Pancreas (tissue), 10 donors: ENCODE results near the gene LGI4. TPM values are rescaled to one million over a fixed set of nuclear protein-coding genes. Genes with fewer than 3 reads are reported as not detected.

Experiments
- ATAC-seq, 4 donors: fragments of 200-7000 bp; cut with Tn5 transposase; one replicate each; pipeline versions ENCODE4 v1.8.0 to v1.9.1; 2020; ENCODE audit warnings: mild to moderate bottlenecking in 4 of 4, moderate library complexity in 4 of 4
- DNase-seq, 6 donors: peaks; one replicate each; pipeline ENCODE4 v3.0.0-alpha.2; 2020
- FAIRE-seq: peaks from 2 replicates; lab custom pipeline; 2012; peaks lifted over from hg19 to GRCh38; lab: Jason Lieb, UNC
- H3K27ac ChIP-seq, 4 donors: fragments of 200-600 bp; sonication (generic); 1 replicate in 3 of 4; 2 replicates in 1 of 4; pipeline versions ENCODE4 v1.5.0 to v1.8.0; 2020
- H3K27me3 ChIP-seq, 4 donors: fragments of 200-600 bp; one replicate each; pipeline ENCODE4 v1.8.0; 2021
- H3K36me3 ChIP-seq, 3 donors: fragments of 200-600 bp; sonication (generic) in 1 of 3; one replicate each; pipeline versions ENCODE4 v1.5.0 to v1.8.0; 2020 to 2021
- H3K4me1 ChIP-seq, 3 donors: fragments of 200-600 bp; one replicate each; pipeline ENCODE4 v1.8.0; 2021
- H3K4me3 ChIP-seq, 4 donors: fragments of 200-600 bp; sonication (generic) in 2 of 4; one replicate each; pipeline versions ENCODE4 v1.5.0 to v1.8.0; 2020 to 2021
- H3K9me3 ChIP-seq, 4 donors: fragments of 200-600 bp; one replicate each; pipeline ENCODE4 v1.8.0; 2021
- CTCF ChIP-seq, 4 donors: fragments of 200-600 bp; sonication (generic) in 3 of 4; IDR thresholded peaks; one replicate each; pipeline versions ENCODE4 v1.5.0 to v1.8.0; 2021; ENCODE audit warnings: antibody characterized with exemption in 4 of 4
- WGBS, 2 donors: extraction: QIAGEN DNeasy Blood & Tissue Kit; methylation state at CpG; one replicate each; pipeline ENCODE4 v1.1.7; 2013; 5-methylcytosine and 5-hydroxymethylcytosine counted together
- intact Hi-C, 3 donors: fragments of 100-400 bp; cut with DNase I; formaldehyde crosslinking; loops; one replicate each; pipeline versions ENCODE4 v1.11.1 to v1.14.2; 2022
- polyA plus RNA-seq, 2 donors: library from polyadenylated mRNA; stranded (reverse); fragments of 200-250 nt; gene quantifications; one replicate each; pipeline ENCODE4 v1.2.3, GENCODE V29; 2013
- total RNA-seq, 6 donors: library from RNA; stranded (reverse); fragmentation: NEBNext Ultra II Directional in 4 of 6; extraction: Animal tissue kit (Norgen Biotek cat#: 25700) in 4 of 6; gene quantifications; one replicate each; pipeline versions ENCODE4 v1.2.1 to v1.2.4, GENCODE V29; 2021 to 2023
- donor health status: healthy with polysubstance abuse.
- donor health status: DM: no; HTN: no; CAD: no; lungs with moderate emphysema.
- donor health status: DM: no; HTN: no; CAD: no.
- donor health status: control.
- donor health status: control.
- donor health status: Bipolar disorder and iron deficiency.
- donor health status: DM: yes; HTN: yes; CAD: no.
- donor health status: DM: no; HTN: no; CAD: no.
- donor health status: DM: no; HTN: no; CAD: no.
- donor health status: DM: yes; HTN: yes; CAD: no.

Gene LGI4
- total and polyA plus RNA-seq, 8 donors: 0.38 to 17.9 (median 2.2) TPM

GRCh38 chr19:35142606-35143230 is 7.9 kb upstream of the LGI4 start:
- H3K27me3 ChIP-seq: no peaks in the 10 kb centered on the region
- no peaks in the 10 kb centered on the region for H3K9me3 ChIP-seq
- no peaks in the 10 kb centered on the region for H3K36me3 ChIP-seq
- ATAC-seq: peak; percentile 42 to 52 (median 50)
- FAIRE-seq: no peak
- peak; percentile 78 to 91 (median 86) for DNase-seq
- H3K27ac ChIP-seq: peak overlapping the region in 3 of 4 donors; percentile 19 to 58 (median 53)
- WGBS, 2 donors: 3 to 4% methylated on average over 30 to 44 of the region's 46 CpGs
- intact Hi-C loops: no loop called here
- H3K4me1 ChIP-seq: peaks cover 0 to 11% (median 2%) of the 10 kb centered on the region in 3 donors
- H3K4me3 ChIP-seq: peak overlapping the region; percentile 0 to 45 (median 27)
- peak; percentile 30 to 62 (median 44) for TF ChIP-seq CTCF (IDR thresholded peaks at IDR 0.05)

- intact Hi-C loops: no loop called here
- Histone ChIP-seq H3K27me3 (no peaks in the 10 kb centered on the region), H3K4me3 (peak overlapping the region; percentile 0 to 45 (median 27)), H3K9me3 (no peaks in the 10 kb centered on the region), H3K36me3 (no peaks in the 10 kb centered on the region), H3K4me1 (peaks cover 1 to 13% (median 9%) of the 10 kb centered on the region in 3 donors), H3K27ac (peak overlapping the region in 3 of 4 donors; percentile 19 to 58 (median 53))
- ATAC-seq: peak; percentile 3 to 22 (median 16)
- peak in 4 of 6 donors; percentile 19 to 64 (median 42) for DNase-seq
- no peak for FAIRE-seq
- TF ChIP-seq CTCF (IDR thresholded peaks at IDR 0.05): no peak
- 9 to 10% methylated on average over 21 of the region's 21 CpGs for WGBS, 2 donors
Observed at GRCh38 chr19:35141837-35142605, 7.2 kb upstream of the LGI4 start.

- Histone ChIP-seq H3K27ac (peak overlapping the region in 1 of 4 donors; percentile 41), H3K4me1 (peaks cover 5 to 14% (median 10%) of the 10 kb centered on the region in 3 donors), H3K27me3 (no peaks in the 10 kb centered on the region), H3K9me3 (no peaks in the 10 kb centered on the region), H3K4me3 (peak overlapping the region in 2 of 4 donors; percentile 44 to 45), H3K36me3 (no peaks in the 10 kb centered on the region)
- WGBS, 2 donors: 2 to 3% methylated on average over 45 to 47 of the region's 48 CpGs
- peak; percentile 73 to 87 (median 80) for ATAC-seq
- peak in 1 of 4 donors; percentile 7 for TF ChIP-seq CTCF (IDR thresholded peaks at IDR 0.05)
- DNase-seq: peak; percentile 88 to 98 (median 95)
- intact Hi-C loops: no loop called here
- no peak for FAIRE-seq
Observed at GRCh38 chr19:35140962-35141836, 6.3 kb upstream of the LGI4 start.

GRCh38 chr19:35140207-35140961 is 5.5 kb upstream of the LGI4 start:
- FAIRE-seq (no peak), DNase-seq (peak in 5 of 6 donors; percentile 17 to 73 (median 29)), ATAC-seq (no peak)
- Histone ChIP-seq H3K9me3 (no peaks in the 10 kb centered on the region), H3K36me3 (no peaks in the 10 kb centered on the region), H3K27ac (no peak overlapping the region), H3K4me3 (no peak overlapping the region), H3K27me3 (no peaks in the 10 kb centered on the region), H3K4me1 (peaks cover 5 to 14% (median 10%) of the 10 kb centered on the region in 3 donors)
- no peak for TF ChIP-seq CTCF (IDR thresholded peaks at IDR 0.05)
- WGBS, 2 donors: 64 to 72% methylated on average over 12 of the region's 12 CpGs
- intact Hi-C loops: no loop called here
